T-helper 2 cell treated with Interferon-gamma antibody and Interleukin-4, amounts not matched to agents 100 ng/mL and 5 ng/mL, for 36 hours (primary cell): ENCODE data around the gene BLZF1. TPM values are rescaled to one million over a fixed set of nuclear protein-coding genes. Genes with fewer than 3 reads are reported as not detected.
"Not testable (repeated sequence)": the region's sequence is repeated elsewhere in the genome, so short reads cannot be mapped to it uniquely, and the experiment has no call there.

Experiments
- intact Hi-C: fragments of 100-400 bp; cut with micrococcal nuclease; formaldehyde crosslinking; loops from one replicate; pipeline ENCODE4 v1.15.1; 2023
- total RNA-seq: library from RNA; stranded (reverse); gene quantifications from 2 replicates; pipeline ENCODE4 v1.2.3, GENCODE V29; 2022

Gene BLZF1, protein sequence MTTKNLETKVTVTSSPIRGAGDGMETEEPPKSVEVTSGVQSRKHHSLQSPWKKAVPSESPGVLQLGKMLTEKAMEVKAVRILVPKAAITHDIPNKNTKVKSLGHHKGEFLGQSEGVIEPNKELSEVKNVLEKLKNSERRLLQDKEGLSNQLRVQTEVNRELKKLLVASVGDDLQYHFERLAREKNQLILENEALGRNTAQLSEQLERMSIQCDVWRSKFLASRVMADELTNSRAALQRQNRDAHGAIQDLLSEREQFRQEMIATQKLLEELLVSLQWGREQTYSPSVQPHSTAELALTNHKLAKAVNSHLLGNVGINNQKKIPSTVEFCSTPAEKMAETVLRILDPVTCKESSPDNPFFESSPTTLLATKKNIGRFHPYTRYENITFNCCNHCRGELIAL
- total RNA-seq, result 26.2 and 26.4 TPM in 2 replicates

DNA sequence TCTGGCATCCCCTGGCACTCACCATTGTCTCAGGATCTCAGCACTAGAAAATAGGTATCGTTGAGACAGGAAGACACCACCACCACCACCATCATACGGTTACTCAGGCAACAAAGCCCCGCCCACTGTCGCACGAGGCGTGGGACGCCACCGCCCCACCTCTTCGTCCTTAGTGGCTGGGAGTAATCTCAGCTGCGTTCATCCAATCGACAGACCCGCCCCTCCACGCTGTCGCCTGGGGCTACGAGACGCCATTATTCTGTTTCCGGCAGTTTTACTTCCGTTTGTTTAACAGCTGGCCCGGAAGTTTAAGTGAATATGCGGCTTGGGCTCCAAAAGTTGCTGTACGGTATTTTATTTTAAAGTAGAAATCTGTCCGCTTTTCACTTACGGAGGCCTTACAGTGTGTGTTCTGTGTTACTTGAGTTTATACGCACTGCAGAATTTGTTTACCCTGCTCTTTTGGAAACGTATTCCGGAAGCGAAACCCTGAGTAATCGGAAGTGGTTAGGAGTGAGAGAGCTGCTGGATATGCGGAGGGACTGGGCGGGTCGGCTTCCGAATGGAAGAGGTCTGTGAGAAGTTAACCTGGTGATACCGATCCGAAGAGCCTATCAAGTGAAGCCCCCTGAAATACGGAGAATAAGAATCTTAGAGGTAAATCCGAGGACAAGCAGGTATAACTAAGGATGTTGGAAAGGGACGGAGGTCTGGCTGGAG lies at the start of gene BLZF1, which contains the start of gene NME7:
Gene BLZF1, plus strand, starts transcription at position 510 of the 720 bp plus-strand sequence. CDS start 1,328 bp downstream, outside the sequence.
Gene NME7, minus strand, starts transcription at position 112 of the 720 bp plus-strand sequence. Its CDS starts 87 bp downstream, at position 25.
- intact Hi-C loops, result loop anchor here (1.0 to 5.0 kb wide), 15 partner anchors 59 to 1741 kb away; partner anchors contain the start of genes ATP1B1, CCDC181, DCAF6 and METTL18

DNA sequence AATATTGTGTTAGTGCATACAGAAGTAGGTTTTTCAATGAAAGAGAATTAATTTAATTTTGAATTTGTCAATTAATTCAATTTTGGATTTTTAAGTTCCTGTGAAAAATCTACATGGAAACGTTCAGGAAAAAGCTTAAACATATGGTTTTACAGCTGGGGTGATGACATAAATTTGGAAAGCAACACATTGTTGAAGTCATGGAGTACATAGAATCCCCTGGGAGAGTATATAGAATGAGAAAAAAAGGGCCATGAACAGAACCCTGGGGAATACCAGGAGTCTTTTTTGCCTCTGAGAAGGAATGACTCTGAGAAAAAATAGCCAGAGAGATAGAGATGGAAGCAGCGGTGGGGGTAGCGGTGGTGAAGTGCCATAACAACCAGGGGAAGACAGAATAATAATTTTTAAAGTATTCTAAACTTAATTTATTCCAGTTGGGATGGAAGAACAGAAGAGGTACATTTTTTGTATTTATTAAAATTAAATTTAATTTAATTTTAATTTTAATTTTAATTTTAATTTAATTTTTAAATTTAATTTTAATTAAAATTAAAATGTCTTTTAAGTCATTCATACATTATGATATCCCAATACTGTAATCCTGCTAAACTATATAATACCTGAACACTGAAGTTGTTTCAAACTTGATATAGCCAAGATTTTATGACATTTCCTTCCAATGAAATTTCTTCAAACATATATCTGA lies 49.3 kb upstream of the BLZF1 start:
- intact Hi-C loops, result no loop called here

DNA sequence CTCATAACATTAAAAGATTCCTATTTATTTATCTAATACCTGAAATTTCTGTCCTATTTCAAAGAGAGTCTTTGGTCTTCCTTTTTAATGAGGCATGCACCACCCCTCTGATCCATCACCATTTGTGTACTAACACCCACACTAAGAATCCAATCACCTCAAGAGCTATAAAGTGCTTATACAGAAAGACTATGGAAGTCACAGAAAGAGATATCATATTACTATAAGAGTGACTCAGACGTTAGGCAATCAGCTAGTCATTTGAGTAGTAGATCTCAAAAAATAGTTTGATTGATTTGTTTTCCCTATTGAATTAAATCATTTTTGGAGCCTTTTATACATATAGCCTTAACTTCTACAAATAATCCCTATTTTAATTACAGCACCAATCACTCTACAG lies 46.5 kb upstream of the BLZF1 start:
- intact Hi-C loops, result no loop called here

DNA sequence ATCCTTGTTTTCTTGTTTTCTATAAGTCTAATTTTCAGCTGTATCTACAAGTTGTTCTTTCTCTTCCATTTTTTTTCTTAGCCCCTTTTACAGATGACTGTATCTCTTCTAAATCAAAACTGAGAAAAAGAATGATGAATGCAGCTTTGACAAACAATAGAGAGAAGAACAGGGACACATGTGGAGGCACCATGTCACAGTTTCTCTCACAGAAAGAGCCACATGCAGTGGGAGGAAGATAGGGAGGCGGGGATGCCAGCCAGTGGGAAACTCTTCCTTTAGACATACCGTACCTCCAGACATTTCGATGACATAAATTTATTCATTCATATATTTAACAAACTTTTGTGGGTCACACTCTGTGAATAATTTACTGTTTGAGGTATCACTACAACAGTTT lies 45.9 kb upstream of the BLZF1 start:
- intact Hi-C loops, result no loop called here

DNA sequence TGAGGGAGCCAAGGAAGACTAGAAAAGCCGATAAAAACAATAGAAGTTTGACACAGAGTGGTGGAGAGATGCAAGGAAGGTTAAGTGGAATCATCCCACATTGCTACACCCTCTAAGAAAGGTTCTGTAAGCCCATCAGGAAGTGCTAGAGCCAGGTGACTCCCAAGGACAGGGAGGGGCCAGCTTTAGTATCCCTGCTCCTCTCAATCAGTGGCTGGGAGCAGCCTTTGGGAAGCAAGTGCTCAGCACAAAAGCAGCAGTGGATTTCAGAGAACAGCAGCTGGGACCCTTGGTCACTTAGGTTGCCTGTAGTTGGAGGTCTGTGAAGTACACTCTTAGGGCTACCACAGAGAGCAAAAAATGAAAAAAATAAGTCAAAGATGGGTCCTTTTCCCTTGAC lies 42.9 kb upstream of the BLZF1 start:
- intact Hi-C loops, result no loop called here

DNA sequence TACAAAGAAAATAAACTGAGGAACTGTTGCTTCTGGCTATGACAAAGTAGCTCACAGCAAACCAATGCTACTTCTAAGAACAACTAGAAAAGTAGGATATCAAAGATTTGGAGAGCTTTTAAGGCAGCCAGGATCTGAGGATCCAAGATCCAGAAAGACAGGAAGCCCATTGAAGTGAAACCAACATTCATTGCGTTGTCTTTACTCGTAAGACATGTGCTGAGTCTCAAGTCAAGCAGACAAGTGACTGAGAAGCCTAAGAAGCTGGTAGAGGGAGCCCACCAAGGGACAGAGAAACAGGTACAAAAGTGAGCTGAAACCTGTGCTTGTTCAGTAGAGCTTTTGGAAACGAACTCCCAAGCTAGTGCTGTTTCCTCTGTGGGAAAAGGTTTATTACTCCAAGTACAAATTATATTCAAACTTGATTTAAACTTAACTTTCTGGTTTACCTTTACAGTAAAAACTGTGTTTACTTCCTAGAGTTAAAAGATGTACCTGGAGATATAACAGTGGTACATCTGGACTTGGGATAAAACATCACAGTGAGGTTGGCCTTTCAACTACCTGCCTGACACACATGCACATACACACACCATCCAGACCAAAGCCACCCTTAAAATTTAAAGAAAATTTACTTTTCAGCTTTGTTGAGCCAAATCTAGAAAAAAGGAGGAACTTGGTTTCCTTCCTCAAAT lies 41.6 kb upstream of the BLZF1 start:
- intact Hi-C loops, result no loop called here

DNA sequence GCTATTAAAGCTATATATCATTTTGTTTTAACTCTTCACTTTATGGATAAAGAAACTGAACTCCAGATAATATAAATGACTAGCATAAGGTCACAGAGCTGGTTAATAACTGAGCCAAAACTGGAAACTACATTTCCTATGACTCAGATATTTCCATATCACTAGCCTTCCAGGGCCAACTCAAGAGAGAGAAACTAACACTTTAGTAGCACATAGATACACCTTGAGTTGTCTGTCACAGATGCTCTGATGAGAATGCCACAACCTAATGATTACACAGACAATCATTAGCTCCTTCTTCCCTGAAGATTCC lies 41.1 kb upstream of the BLZF1 start:
- intact Hi-C loops, result no loop called here

DNA sequence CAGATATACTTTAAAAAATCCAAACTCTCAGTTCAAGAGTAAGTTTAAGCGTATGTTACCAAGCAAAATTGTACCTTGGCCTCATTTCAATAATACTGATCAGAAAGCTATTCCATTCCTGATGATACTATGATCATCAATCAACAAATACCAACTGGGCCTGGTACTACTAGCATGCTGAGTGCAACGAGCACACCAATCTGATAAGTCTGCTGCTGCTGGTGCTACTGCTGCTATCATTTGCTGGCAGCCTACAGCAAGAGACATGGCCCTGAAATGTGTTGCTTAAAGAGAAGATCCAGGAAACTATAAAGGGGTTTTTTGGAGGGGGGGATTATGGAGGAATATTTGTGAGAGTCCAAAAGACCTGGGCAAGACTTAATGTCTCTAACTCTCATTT lies 40.1 kb upstream of the BLZF1 start:
- intact Hi-C loops, result no loop called here

DNA sequence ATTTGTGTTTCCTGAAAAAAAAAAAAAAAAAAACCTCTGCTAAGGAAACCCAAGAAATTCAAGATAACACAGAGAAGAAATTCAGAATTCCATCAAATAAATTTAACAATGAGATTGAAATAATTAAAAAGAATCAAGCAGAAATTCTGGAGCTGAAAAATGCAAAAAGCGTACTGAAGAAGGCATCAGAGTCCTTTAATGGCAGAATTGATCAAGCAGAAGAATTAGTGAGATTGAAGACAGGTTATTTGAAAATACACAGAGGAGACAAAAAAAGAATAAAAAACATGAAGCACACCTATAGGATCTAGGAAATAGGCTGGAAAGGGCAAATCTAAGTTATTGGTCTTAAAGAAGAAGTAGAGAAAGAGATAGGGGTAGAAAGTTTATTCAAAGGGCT lies 38.6 kb upstream of the BLZF1 start:
- intact Hi-C loops, result no loop called here

DNA sequence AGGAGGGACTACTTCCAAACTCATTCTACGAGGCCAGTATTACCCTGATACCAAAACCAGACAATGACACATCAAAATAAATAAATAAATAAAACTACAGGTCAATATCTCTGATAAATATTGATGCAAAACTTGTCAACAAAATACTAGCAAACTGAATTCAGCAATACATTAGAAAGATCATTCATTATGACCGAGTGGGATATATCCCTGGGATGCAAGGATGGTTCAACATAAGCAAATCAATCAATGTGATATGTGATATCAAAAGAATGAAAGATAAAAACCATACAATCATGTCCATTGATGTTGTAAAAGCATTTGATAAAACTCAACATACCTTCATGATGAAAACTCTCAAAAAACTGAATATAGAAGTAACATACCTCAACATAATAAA lies 37.1 kb upstream of the BLZF1 start:
- intact Hi-C loops, result no loop called here

DNA sequence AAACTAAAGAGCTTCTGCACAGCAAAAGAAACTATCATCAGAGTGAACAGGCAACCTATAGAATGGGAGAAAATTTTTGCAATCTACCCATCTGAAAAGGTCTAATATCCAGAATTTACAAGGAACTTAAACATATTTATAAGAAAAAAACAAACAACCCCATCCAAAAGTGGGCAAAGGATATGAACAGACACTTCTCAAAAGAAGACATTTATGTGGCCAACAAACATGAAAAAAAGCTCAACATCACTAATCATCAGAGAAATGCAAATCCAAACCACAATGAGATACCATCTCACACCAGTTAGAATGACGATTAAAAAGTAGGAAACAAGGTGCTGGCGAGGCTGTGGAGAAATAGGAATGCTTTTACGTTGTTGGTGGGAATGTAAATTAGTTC lies 33.3 kb upstream of the BLZF1 start:
- intact Hi-C loops, result not testable (repeated sequence)

DNA sequence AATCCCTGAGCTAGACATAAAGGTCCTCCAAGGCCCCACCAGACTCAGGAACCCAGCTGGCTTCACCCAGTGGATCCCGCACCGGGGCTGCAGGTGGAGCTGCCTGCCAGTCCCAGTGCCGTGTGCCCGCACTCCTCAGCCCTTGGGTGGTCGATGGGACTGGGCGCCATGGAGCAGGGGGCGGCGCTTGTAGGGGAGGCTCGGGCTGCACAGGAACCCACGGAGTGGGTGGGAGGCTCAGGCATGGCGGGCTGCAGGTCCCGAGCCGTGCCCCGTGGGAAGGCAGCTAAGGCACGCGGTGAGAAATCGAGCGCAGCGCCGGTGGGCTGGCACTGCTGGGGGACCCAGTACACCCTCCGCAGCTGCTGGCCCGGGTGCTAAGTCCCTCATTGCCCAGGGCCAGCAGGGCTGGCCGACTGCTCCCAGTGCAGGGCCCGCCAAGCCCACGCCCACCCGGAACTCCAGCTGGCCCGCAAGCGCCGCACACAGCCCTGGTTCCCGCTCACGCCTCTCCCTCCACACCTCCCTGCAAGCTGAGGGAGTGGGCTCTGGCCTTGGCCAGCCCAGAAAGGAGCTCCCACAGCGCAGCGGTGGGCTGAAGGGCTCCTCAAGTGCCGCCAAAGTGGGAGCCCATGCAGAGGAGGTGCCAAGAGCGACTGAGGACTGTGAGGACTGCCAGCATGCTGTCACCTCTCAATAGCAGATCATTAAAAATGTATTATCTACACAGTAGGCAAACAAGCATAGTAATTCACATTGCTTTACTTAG lies 30.9 kb upstream of the BLZF1 start:
- intact Hi-C loops, result not testable (repeated sequence)

DNA sequence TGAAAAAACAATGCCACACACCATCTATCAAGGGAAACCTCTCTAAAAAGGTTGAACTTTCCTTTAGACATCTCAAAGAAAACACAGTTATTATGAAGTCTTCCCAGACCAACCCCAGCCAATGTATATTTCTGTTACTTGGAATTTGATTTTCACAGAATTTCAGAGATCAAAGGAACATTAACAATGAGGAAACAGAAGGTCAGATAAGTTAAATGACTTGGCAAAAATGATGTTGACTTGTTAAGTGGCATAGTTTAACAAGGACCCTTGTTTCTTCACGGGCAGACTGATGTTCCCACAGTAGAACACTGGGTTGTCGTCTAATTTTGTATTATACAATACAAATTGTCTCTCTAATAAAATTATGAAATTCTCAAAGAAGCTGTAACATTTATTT lies 29.4 kb upstream of the BLZF1 start:
- intact Hi-C loops, result no loop called here

DNA sequence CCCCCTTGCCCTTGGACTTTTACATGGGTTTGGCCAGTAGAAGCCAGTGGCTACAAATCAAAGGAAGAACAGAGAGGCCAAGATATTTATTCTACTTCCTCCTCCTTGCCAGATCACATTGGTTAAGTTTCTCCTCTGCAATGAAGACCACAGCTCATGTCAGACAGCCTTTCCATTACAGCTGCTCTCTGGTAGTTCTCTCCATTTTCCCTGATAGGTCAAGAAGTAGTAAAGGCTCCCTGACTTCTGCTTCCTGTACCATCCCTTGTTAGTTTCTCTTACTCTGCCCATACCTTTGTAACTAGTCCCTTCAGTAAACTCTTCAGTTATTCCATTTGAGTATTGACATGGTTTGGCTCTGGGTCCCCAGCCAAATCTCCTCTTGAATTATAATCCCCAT lies 28.2 kb upstream of the BLZF1 start:
- intact Hi-C loops, result loop anchor here (10.0 kb wide), 1 partner anchor 205 kb away; no protein-coding TSS in a partner anchor

DNA sequence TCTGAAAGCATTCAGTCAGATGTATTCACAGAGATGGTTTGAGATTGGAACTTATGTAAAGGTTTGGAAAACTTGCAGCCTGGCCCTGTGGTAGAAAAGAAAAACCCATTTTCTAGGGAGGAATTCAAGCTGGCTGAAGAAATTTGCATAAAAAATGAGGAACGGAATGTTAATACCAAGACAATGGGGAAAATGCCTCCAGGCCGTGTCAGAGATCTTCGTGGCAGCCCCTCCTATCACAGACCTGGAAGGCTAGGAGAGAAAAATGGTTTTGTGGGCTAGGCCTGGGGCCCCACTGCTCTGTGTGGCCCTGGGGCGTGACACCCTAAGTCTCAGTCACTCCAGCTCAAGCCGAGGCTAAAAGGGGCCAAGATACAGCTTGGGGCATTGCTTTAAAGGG lies 27.1 kb upstream of the BLZF1 start:
- intact Hi-C loops, result loop anchor here (10.0 kb wide), 1 partner anchor 206 kb away; no protein-coding TSS in a partner anchor

DNA sequence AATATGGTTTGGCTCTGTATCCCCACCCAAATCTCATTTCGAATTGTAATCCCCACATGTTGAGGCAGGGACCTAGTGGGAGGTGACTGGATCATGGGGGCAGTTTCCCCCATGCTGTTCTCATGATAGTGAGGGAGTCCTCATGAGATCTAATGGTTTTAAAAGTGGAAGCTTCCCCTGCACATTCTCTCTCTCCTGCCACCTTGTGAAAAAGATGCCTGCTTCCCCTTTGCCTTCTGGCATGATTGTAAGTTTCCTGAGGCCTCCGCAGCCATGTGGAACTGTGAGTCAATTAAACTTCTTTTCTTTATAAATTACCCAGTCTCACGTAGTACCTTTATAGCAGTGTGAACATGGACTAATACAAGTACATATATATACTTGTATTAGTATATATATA lies 25.9 kb upstream of the BLZF1 start:
- intact Hi-C loops, result loop anchor here (10.0 kb wide), 1 partner anchor 207 kb away; no protein-coding TSS in a partner anchor

DNA sequence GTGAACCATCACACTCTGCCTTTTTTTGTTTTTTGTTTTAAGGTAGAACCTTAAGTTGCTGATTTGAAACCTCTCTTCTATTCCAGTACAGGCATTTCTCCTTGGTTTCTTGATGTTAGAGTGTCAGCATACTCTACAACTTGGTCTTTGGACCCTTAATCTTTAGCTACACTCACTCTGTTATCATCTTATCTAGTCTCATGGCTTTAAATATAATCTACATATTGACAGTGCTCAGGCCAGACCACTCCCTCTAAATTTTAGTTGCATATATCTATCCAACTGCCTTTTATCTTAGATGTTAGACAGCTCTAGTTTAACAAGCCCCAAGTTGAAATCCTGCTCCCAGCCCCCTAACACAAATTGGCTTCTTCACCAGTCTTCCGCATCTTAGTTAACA lies 22.5 kb upstream of the BLZF1 start:
- intact Hi-C loops, result loop anchor here (10.0 kb wide), 1 partner anchor 211 kb away; no protein-coding TSS in a partner anchor

DNA sequence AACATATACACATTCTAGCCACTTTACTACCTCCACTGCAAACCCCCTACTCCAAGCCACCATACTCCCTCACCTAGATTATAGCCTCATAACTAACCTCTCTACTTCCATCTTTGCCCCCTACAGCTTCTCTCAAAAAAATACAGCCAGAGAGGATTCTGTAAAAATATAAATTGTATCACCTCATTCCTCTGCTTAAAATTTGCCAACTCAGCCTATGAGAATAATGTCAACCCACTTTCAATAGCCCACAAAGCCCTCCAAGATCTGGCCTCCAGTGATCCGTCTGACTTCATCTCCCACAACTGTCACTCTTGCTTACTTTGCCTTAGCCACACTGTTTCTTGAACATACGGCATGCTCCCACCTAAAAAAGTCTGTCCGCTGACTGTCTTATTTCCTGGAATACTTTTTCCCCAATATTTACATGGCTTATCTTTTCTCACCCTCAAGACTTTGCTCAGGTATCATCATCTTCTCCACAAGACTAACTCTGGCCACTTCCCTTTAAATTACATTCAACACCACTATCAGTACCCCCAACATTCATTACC lies 21.9 kb upstream of the BLZF1 start:
- intact Hi-C loops, result loop anchor here (10.0 kb wide), 1 partner anchor 211 kb away; no protein-coding TSS in a partner anchor

DNA sequence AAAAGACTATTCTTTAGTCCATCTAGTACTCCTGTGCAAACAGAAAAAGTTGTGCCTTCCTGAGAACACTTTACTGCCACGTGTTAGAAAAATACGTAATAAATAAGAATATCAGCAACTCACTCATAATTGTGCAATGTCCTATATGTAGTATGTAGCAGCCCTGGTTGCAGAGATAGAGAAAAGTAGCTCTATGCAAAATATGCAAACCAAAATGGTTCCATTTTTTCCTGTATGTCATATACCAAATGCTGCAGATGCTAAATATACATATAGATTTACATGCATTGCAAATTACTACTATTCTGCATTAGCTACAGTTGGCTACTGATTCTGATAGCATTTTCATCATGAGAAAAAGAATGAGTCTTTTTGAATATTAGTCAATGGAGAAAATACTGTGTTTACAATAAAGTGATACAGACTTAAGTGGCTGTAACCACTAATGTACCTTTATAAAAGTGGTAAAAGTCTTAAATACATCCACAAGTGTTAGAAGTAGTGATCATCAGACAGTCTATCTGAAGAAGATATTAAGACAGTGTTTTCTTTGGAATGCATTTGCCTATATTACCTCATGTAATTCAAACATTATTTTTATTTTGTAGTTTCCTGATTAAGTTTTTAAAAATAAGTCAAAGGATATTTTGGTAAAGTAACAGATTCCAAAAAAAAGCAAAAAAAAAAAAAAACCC lies 20.2 kb upstream of the BLZF1 start:
- intact Hi-C loops, result loop anchor here (1.0 to 10.0 kb wide), 3 partner anchors 213 to 909 kb away; no protein-coding TSS in a partner anchor
